CD4-positive, alpha-beta T cell (primary cell): Measurements from ENCODE around the gene PLCB3. TPM values are rescaled to one million over a fixed set of nuclear protein-coding genes. Genes with fewer than 3 reads are reported as not detected.

Source experiments
- ATAC-seq: fragments of 200-7000 bp; cut with Tn5 transposase; one replicate; pipeline ENCODE4 v1.10.0; 2022; ENCODE audit warnings: mild to moderate bottlenecking; ENCODE audit not compliant: poor library complexity
- CTCF ChIA-PET: fragments of 350-600 bp; sonication (Branson Sonifier 250); formaldehyde crosslinking; loops from one replicate; lab custom pipeline; 2021; ENCODE audit warnings: antibody characterized with exemption, inconsistent platforms; lab: Charles Lee
- POLR2A ChIA-PET: fragments of 350-600 bp; sonication (Branson Sonifier 250); formaldehyde crosslinking; loops from one replicate; lab custom pipeline; 2021; ENCODE audit warnings: antibody characterized with exemption, inconsistent platforms; lab: Charles Lee
- DNase-seq, 14 experiments: peaks; one replicate each; pipeline ENCODE4 v3.0.0-alpha.2; 2013 to 2020; ENCODE audit warnings: mixed read lengths in 2 of 14
- H3K27ac ChIP-seq, 2 donors: one replicate each; pipeline versions ENCODE4 v1.5.1 to v1.7.0; 2013; ENCODE audit warnings: low read length in 2 of 2, low read depth in 1 of 2, mild to moderate bottlenecking in 1 of 2
- H3K27me3 ChIP-seq, 2 experiments: 1 replicate in 1 of 2; 2 replicates in 1 of 2; pipeline versions ENCODE4 v1.6.1 to v1.7.0; 2013; ENCODE audit warnings: low read length in 2 of 2, control low read depth in 1 of 2, mild to moderate bottlenecking in 1 of 2, moderate library complexity in 1 of 2; ENCODE audit not compliant: insufficient read depth in 2 of 2, control insufficient read depth in 1 of 2
- H3K36me3 ChIP-seq: one replicate; pipeline ENCODE4 v1.6.1; 2013; ENCODE audit warnings: low read length, control low read depth; ENCODE audit not compliant: insufficient read depth
- H3K4me1 ChIP-seq: one replicate; pipeline ENCODE4 v1.6.1; 2013; ENCODE audit warnings: low read length, control low read depth; ENCODE audit not compliant: insufficient read depth
- H3K4me3 ChIP-seq: one replicate; pipeline ENCODE4 v1.5.1; 2013; ENCODE audit warnings: mild to moderate bottlenecking, low read length, moderate library complexity
- H3K9me3 ChIP-seq, 2 experiments: 1 replicate in 1 of 2; 2 replicates in 1 of 2; pipeline versions ENCODE4 v1.6.1 to v1.7.0; 2013; ENCODE audit warnings: low read length in 2 of 2, mild to moderate bottlenecking in 2 of 2, control low read depth in 1 of 2, moderate library complexity in 1 of 2; ENCODE audit not compliant: control insufficient read depth in 1 of 2, insufficient read depth in 1 of 2
- H3K27ac Mint-ChIP-seq: one replicate; pipeline ENCODE4 v1.8.0; 2020; ENCODE audit warnings: mixed read lengths
- H3K27me3 Mint-ChIP-seq: one replicate; pipeline ENCODE4 v1.8.0; 2021; ENCODE audit warnings: mixed read lengths
- H3K36me3 Mint-ChIP-seq: one replicate; pipeline ENCODE4 v1.8.0; 2021; ENCODE audit warnings: low read depth, mixed read lengths
- H3K4me1 Mint-ChIP-seq: one replicate; pipeline ENCODE4 v1.8.0; 2021; ENCODE audit warnings: low read depth, mixed read lengths
- H3K4me3 Mint-ChIP-seq: one replicate; pipeline ENCODE4 v1.8.0; 2020; ENCODE audit warnings: mild to moderate bottlenecking, mixed read lengths
- H3K9me3 Mint-ChIP-seq: one replicate; pipeline ENCODE4 v1.8.0; 2020; ENCODE audit warnings: mixed read lengths
- CTCF ChIP-seq: fragments of 200-600 bp; IDR thresholded peaks from one replicate; pipeline ENCODE4 v1.8.0; 2022; ENCODE audit warnings: antibody characterized with exemption, mild to moderate bottlenecking
- intact Hi-C, 2 experiments: fragments of 100-400 bp; cut with DNase I in 1 of 2; cut with micrococcal nuclease in 1 of 2; formaldehyde crosslinking; loops; one replicate each; pipeline versions ENCODE4 v1.15.1 to v1.9.0; 2023 to 2025; cut with DNase I, micrococcal nuclease
- total RNA-seq, 174 experiments: library from RNA in 2 of 174; stranded (reverse) in 2 of 174; gene quantifications; one replicate each; pipeline ENCODE4 v1.2.3 and lab custom pipeline; 2021 to 2026

Gene PLCB3
- total RNA-seq, 2 experiments from 2014 or later = 2.5 to 2.7 TPM

GRCh38 chr11:64230171-64230984 lies 21.0 kb upstream of the PLCB3 start, which contains the start of gene DNAJC4:
Gene DNAJC4, plus strand, starts transcription at chr11:64230548. Its CDS starts 307 bp downstream, at chr11:64230855.
- peak within 1 kb of the TSS; percentile 94 for H3K27ac Mint-ChIP-seq
- H3K4me3 Mint-ChIP-seq = peak within 1 kb of the TSS; percentile 95
- peaks cover 3% of the 10 kb centered on the region for H3K36me3 ChIP-seq
- H3K36me3 Mint-ChIP-seq = peaks cover 3% of the 10 kb centered on the region
- H3K4me1 ChIP-seq = peaks cover 79% of the 10 kb centered on the region
- ATAC-seq (peak; percentile 54), DNase-seq (peak; percentile 71 to 93 (median 82))
- H3K27me3 ChIP-seq = no peaks in the 10 kb centered on the region
- no peaks in the 10 kb centered on the region for H3K27me3 Mint-ChIP-seq
- peak within 1 kb of the TSS; percentile 82 to 91 for H3K27ac ChIP-seq
- peak within 1 kb of the TSS; percentile 91 for H3K4me3 ChIP-seq
- no peaks in the 10 kb centered on the region for H3K9me3 Mint-ChIP-seq
- ChIA-PET POLR2A (interaction anchor here (0.6 to 4.6 kb wide), 9 partner anchors 9 to 564 kb away, joined by 3 to 31 read pairs (median 7); partner anchors contain the start of genes FERMT3, FKBP2, PRDX5 and STIP1), CTCF (interaction anchor here (0.9 kb wide), 2 partner anchors 24 to 88 kb away, joined by 3 read pairs; partner anchors contain the start of genes FERMT3 and PRDX5)
- H3K9me3 ChIP-seq = no peaks in the 10 kb centered on the region
- TF ChIP-seq CTCF = no peak
- peaks cover 62% of the 10 kb centered on the region for H3K4me1 Mint-ChIP-seq
- intact Hi-C loops = loop anchor here (1.0 to 5.0 kb wide), 3 partner anchors 11 to 43 kb away; partner anchors contain the start of genes FKBP2 (in 2 of the 2) and STIP1 (in 1 of the 2)

DNA sequence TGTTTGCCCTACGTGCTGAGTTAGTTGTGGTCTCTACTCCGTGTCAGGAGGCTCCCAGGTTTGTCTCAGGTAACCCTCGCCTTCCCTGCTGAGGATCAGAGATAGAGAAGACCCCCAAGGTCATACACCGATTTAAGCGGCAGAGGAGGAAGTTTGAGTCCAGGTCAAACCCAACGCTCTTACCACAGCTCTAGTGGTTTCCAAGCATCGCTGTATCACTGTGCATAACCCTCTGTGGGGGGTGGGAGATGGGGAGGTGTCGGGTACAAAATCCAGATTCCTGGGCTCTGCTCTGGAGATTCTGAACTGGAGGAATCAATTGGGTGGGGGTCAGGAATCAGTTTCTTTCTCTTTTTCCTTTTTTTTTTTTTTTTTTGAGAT lies 20.4 kb upstream of the PLCB3 start:
- POLR2A ChIA-PET = interaction anchor here (0.6 to 4.6 kb wide), 6 partner anchors 11 to 564 kb away, joined by 3 to 31 read pairs (median 15); partner anchors contain the start of genes FERMT3, FKBP2 and PPP1R14B
- Histone ChIP-seq H3K4me3 (peak overlapping the region; percentile 91), H3K27ac (peak overlapping the region; percentile 55 to 82), H3K27me3 (no peaks in the 10 kb centered on the region), H3K4me1 (peaks cover 79% of the 10 kb centered on the region), H3K36me3 (peaks cover 3% of the 10 kb centered on the region), H3K9me3 (no peaks in the 10 kb centered on the region)
- H3K27me3 Mint-ChIP-seq = no peaks in the 10 kb centered on the region
- ATAC-seq = no peak
- H3K36me3 Mint-ChIP-seq = peaks cover 6% of the 10 kb centered on the region
- intact Hi-C loops = loop anchor here (1.0 to 5.0 kb wide), 3 partner anchors 10 to 44 kb away; partner anchors contain the start of genes FKBP2 (in 2 of the 2) and STIP1 (in 1 of the 2)
- peak overlapping the region; percentile 94 for H3K27ac Mint-ChIP-seq
- CTCF ChIA-PET = interaction anchor here (0.9 to 1.0 kb wide), 2 partner anchors 73 to 87 kb away, joined by 3 to 5 read pairs; partner anchors contain the start of gene PRDX5
- no peak for TF ChIP-seq CTCF
- peaks cover 60% of the 10 kb centered on the region for H3K4me1 Mint-ChIP-seq
- H3K4me3 Mint-ChIP-seq = peak overlapping the region; percentile 95
- H3K9me3 Mint-ChIP-seq = no peaks in the 10 kb centered on the region
- peak in 1 of 14 experiments; percentile 40 for DNase-seq

DNA sequence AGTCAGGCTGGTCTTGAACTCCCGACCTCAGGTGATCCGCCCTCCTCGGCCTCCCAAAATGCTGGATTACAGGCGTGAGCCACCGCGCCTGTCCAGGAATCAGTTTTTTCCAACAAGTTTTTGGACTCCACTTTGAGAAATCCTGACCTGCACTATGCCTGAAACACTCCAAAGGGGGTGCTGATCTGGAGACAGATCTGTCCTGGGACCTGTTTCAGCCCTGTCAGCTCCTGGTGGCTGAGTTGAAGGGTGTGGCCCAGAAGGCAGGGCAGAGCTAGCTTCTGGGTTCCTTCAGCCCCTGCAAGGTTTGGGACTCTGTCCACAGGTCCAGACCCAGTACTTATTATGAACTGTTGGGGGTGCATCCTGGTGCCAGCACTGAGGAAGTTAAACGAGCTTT lies 19.8 kb upstream of the PLCB3 start:
- H3K4me1 ChIP-seq = peaks cover 78% of the 10 kb centered on the region
- peaks cover 60% of the 10 kb centered on the region for H3K4me1 Mint-ChIP-seq
- H3K27ac Mint-ChIP-seq = peak overlapping the region; percentile 94
- H3K4me3 Mint-ChIP-seq = peak overlapping the region; percentile 95
- no peak overlapping the region for H3K27ac ChIP-seq
- DNase-seq (no peak), ATAC-seq (no peak)
- H3K27me3 ChIP-seq = no peaks in the 10 kb centered on the region
- intact Hi-C loops = loop anchor here in 1 of 2 experiments (5.0 kb wide), 2 partner anchors 41 to 44 kb away; partner anchors contain the start of gene STIP1
- no peak for TF ChIP-seq CTCF
- H3K9me3 Mint-ChIP-seq = no peaks in the 10 kb centered on the region
- CTCF ChIA-PET = interaction anchor here (0.7 to 1.0 kb wide), 4 partner anchors 9 to 73 kb away, joined by 3 to 5 read pairs (median 3); partner anchors contain the start of gene PPP1R14B
- H3K9me3 ChIP-seq = no peaks in the 10 kb centered on the region
- POLR2A ChIA-PET = interaction anchor here (0.9 to 4.6 kb wide), 7 partner anchors 10 to 1266 kb away, joined by 3 to 31 read pairs (median 7); partner anchors contain the start of genes FERMT3, FKBP2, PLCB3 and PPP1R14B
- H3K27me3 Mint-ChIP-seq = no peaks in the 10 kb centered on the region
- peaks cover 3% of the 10 kb centered on the region for H3K36me3 ChIP-seq
- H3K36me3 Mint-ChIP-seq = peaks cover 6% of the 10 kb centered on the region
- H3K4me3 ChIP-seq = no peak overlapping the region
